Dendritic cell treated with granulocyte-macrophage colony-stimulating factor and Interleukin-4, amounts not matched to agents 40 ng/mL and 50 ng/mL, for 4 days (primary cell): ENCODE data around the gene STK39.

ENCODE experiments used
- H3K27ac Mint-ChIP-seq: one replicate; pipeline ENCODE4 v1.8.0; 2022; ENCODE audit warnings: mild to moderate bottlenecking, mixed read lengths
- H3K27me3 Mint-ChIP-seq: one replicate; pipeline ENCODE4 v1.8.0; 2022; ENCODE audit warnings: mild to moderate bottlenecking, mixed read lengths
- H3K36me3 Mint-ChIP-seq: one replicate; pipeline ENCODE4 v1.8.0; 2022; ENCODE audit warnings: low read depth, mixed read lengths
- H3K4me1 Mint-ChIP-seq: one replicate; pipeline ENCODE4 v1.8.0; 2022; ENCODE audit warnings: low read depth, mixed read lengths
- H3K4me3 Mint-ChIP-seq: one replicate; pipeline ENCODE4 v1.8.0; 2022; ENCODE audit warnings: mild to moderate bottlenecking, moderate library complexity, mixed read lengths
- H3K9me3 Mint-ChIP-seq: one replicate; pipeline ENCODE4 v1.8.0; 2022; ENCODE audit warnings: mixed read lengths
- intact Hi-C: fragments of 100-400 bp; cut with micrococcal nuclease; formaldehyde crosslinking; loops from one replicate; pipeline ENCODE4 v1.15.0; 2022

STK39 gene

GRCh38 chr2:167981945-167982344 lies 265.4 kb downstream of the STK39 start:
- no peaks in the 10 kb centered on the region for H3K4me1 Mint-ChIP-seq
- no peak overlapping the region for H3K27ac Mint-ChIP-seq
- H3K4me3 Mint-ChIP-seq = no peak overlapping the region
- intact Hi-C loops = no loop called here
- H3K36me3 Mint-ChIP-seq = peaks cover 13% of the 10 kb centered on the region
- H3K9me3 Mint-ChIP-seq = no peaks in the 10 kb centered on the region
- H3K27me3 Mint-ChIP-seq = no peaks in the 10 kb centered on the region

GRCh38 chr2:167980439-167980838 lies 267.0 kb downstream of the STK39 start:
- H3K4me3 Mint-ChIP-seq = no peak overlapping the region
- H3K27ac Mint-ChIP-seq = no peak overlapping the region
- no peaks in the 10 kb centered on the region for H3K27me3 Mint-ChIP-seq
- no peaks in the 10 kb centered on the region for H3K9me3 Mint-ChIP-seq
- no peaks in the 10 kb centered on the region for H3K4me1 Mint-ChIP-seq
- intact Hi-C loops = no loop called here
- H3K36me3 Mint-ChIP-seq = peaks cover 13% of the 10 kb centered on the region

- Mint-ChIP-seq H3K27me3 (no peaks in the 10 kb centered on the region), H3K4me1 (no peaks in the 10 kb centered on the region), H3K36me3 (peaks cover 22% of the 10 kb centered on the region), H3K27ac (no peak overlapping the region), H3K4me3 (no peak overlapping the region), H3K9me3 (peaks cover 27% of the 10 kb centered on the region)
- intact Hi-C loops = no loop called here
These were observed 274.6 kb downstream of the STK39 start for GRCh38 chr2:167972746-167973145.

- Mint-ChIP-seq H3K36me3 (peaks cover 22% of the 10 kb centered on the region), H3K4me3 (no peak overlapping the region), H3K4me1 (no peaks in the 10 kb centered on the region), H3K27me3 (no peaks in the 10 kb centered on the region), H3K27ac (no peak overlapping the region), H3K9me3 (peaks cover 27% of the 10 kb centered on the region)
- intact Hi-C loops = no loop called here
These were observed 275.4 kb downstream of the STK39 start for GRCh38 chr2:167972020-167972419.

GRCh38 chr2:167966937-167967913 lies 280.2 kb downstream of the STK39 start:
- no peak overlapping the region for H3K4me3 Mint-ChIP-seq
- no peak overlapping the region for H3K27ac Mint-ChIP-seq

GRCh38 chr2:167965907-167966761 lies 281.3 kb downstream of the STK39 start:
- Mint-ChIP-seq H3K36me3 (peaks cover 21% of the 10 kb centered on the region), H3K4me3 (no peak overlapping the region), H3K27me3 (no peaks in the 10 kb centered on the region), H3K9me3 (peaks cover 4% of the 10 kb centered on the region), H3K4me1 (no peaks in the 10 kb centered on the region), H3K27ac (no peak overlapping the region)
- intact Hi-C loops = loop anchor here (1.0 kb wide), 1 partner anchor 153 kb away; no protein-coding TSS in a partner anchor

More at GRCh38 chr2:167966937-167967913, 280.2 kb downstream of the STK39 start:
- Mint-ChIP-seq H3K36me3 (peaks cover 30% of the 10 kb centered on the region), H3K27me3 (no peaks in the 10 kb centered on the region), H3K4me1 (no peaks in the 10 kb centered on the region), H3K9me3 (peaks cover 15% of the 10 kb centered on the region)
- intact Hi-C loops = no loop called here

GRCh38 chr2:167964650-167965413 lies 282.6 kb downstream of the STK39 start:
- H3K4me3 Mint-ChIP-seq = no peak overlapping the region
- no peaks in the 10 kb centered on the region for H3K4me1 Mint-ChIP-seq
- H3K36me3 Mint-ChIP-seq = peaks cover 17% of the 10 kb centered on the region
- no peaks in the 10 kb centered on the region for H3K9me3 Mint-ChIP-seq
- H3K27me3 Mint-ChIP-seq = no peaks in the 10 kb centered on the region
- H3K27ac Mint-ChIP-seq = no peak overlapping the region
- intact Hi-C loops = loop anchor here (1.0 kb wide), 1 partner anchor 154 kb away; no protein-coding TSS in a partner anchor

GRCh38 chr2:167963899-167964649 lies 283.3 kb downstream of the STK39 start:
- no peaks in the 10 kb centered on the region for H3K27me3 Mint-ChIP-seq
- intact Hi-C loops = no loop called here
- no peaks in the 10 kb centered on the region for H3K9me3 Mint-ChIP-seq
- peaks cover 17% of the 10 kb centered on the region for H3K36me3 Mint-ChIP-seq
- H3K4me3 Mint-ChIP-seq = no peak overlapping the region
- H3K4me1 Mint-ChIP-seq = no peaks in the 10 kb centered on the region
- no peak overlapping the region for H3K27ac Mint-ChIP-seq

- no peaks in the 10 kb centered on the region for H3K27me3 Mint-ChIP-seq
- no peaks in the 10 kb centered on the region for H3K9me3 Mint-ChIP-seq
- no peak overlapping the region for H3K4me3 Mint-ChIP-seq
- H3K36me3 Mint-ChIP-seq = peaks cover 17% of the 10 kb centered on the region
- H3K27ac Mint-ChIP-seq = no peak overlapping the region
- no peaks in the 10 kb centered on the region for H3K4me1 Mint-ChIP-seq
- intact Hi-C loops = no loop called here
These were observed 284.8 kb downstream of the STK39 start for GRCh38 chr2:167962436-167963226.

GRCh38 chr2:167961536-167962048 lies 285.8 kb downstream of the STK39 start:
- Mint-ChIP-seq H3K27me3 (no peaks in the 10 kb centered on the region), H3K36me3 (peaks cover 17% of the 10 kb centered on the region), H3K9me3 (no peaks in the 10 kb centered on the region), H3K4me1 (no peaks in the 10 kb centered on the region), H3K4me3 (no peak overlapping the region), H3K27ac (no peak overlapping the region)
- intact Hi-C loops = no loop called here

GRCh38 chr2:167960089-167960747 lies 287.2 kb downstream of the STK39 start:
- intact Hi-C loops = no loop called here
- Mint-ChIP-seq H3K27me3 (no peaks in the 10 kb centered on the region), H3K4me3 (no peak overlapping the region), H3K4me1 (no peaks in the 10 kb centered on the region), H3K9me3 (no peaks in the 10 kb centered on the region), H3K36me3 (peaks cover 17% of the 10 kb centered on the region), H3K27ac (no peak overlapping the region)

- Mint-ChIP-seq H3K27ac (no peak overlapping the region), H3K36me3 (peaks cover 1% of the 10 kb centered on the region), H3K9me3 (no peaks in the 10 kb centered on the region), H3K4me3 (no peak overlapping the region), H3K4me1 (no peaks in the 10 kb centered on the region), H3K27me3 (no peaks in the 10 kb centered on the region)
- intact Hi-C loops = no loop called here
These were observed 289.7 kb downstream of the STK39 start for GRCh38 chr2:167957662-167958061.
